ENCODE measurements around the gene AKR1D1. TPM values are rescaled to one million over a fixed set of nuclear protein-coding genes. Genes with fewer than 3 reads are reported as not detected.

The AKR1D1 gene
- total and polyA plus RNA-seq, 10 of the 15 experiments (the other 5 are each of a cell fraction or from before 2014, with no cell fraction given) = 0.09 to 0.34 TPM; not detected in 8

- no peak for FAIRE-seq
- Histone ChIP-seq H3K79me2 (ENCODE audit: control insufficient read depth, insufficient read depth, low read length) (no peaks in the 10 kb centered on the region), H3K4me2 (ENCODE audit: control insufficient read depth, insufficient read depth) (no peak overlapping the region), H3K9ac (ENCODE audit: control insufficient read depth, insufficient read depth, low read length) (no peak overlapping the region), H3K36me3 (ENCODE audit: control insufficient read depth in 2 of 2, insufficient read depth in 2 of 2, low read length in 1 of 2) (no peaks in the 10 kb centered on the region), H4K20me1 (ENCODE audit: control insufficient read depth, insufficient read depth) (no peaks in the 10 kb centered on the region), H3K27ac (ENCODE audit: control insufficient read depth, insufficient read depth) (no peak overlapping the region), H3K9me3 (replicated peaks; ENCODE audit: control insufficient read depth, insufficient read depth, low read length) (peaks cover 2% of the 10 kb centered on the region), H3K4me3 (no peak overlapping the region), H2AFZ (ENCODE audit: control insufficient read depth, low read depth, low read length) (no peak overlapping the region), H3K27me3 (replicated peaks in 1 of 2; ENCODE audit: control insufficient read depth in 2 of 2, insufficient read depth in 2 of 2, low read length in 1 of 2) (no peaks in the 10 kb centered on the region), H3K4me1 (ENCODE audit: control insufficient read depth, insufficient read depth, low read length) (peaks cover 23% of the 10 kb centered on the region)
- RAD21 ChIA-PET (ENCODE audit: unreplicated experiment) = interaction anchor here (1.0 kb wide), 1 partner anchor 10 kb away, joined by 6 read pairs; no protein-coding TSS in a partner anchor
- intact Hi-C loops (cut with micrococcal nuclease; ENCODE audit: unreplicated experiment) = no loop called here
- TF ChIP-seq ZZZ3 (IDR thresholded peaks at IDR 0.05; ENCODE audit: control insufficient read depth, insufficient read length, low read depth) = no peak
- TF ChIP-seq CHD4 (IDR thresholded peaks at IDR 0.05) = no peak
- TF ChIP-seq HSF1 (IDR thresholded peaks at IDR 0.05; ENCODE audit: low read depth, low read length) = no peak
- peak; percentile 37; the same call in 1 of the 3 replicates for TF ChIP-seq POU2F2 (IDR thresholded peaks at IDR 0.05; ENCODE audit: borderline replicate concordance, low read depth, low read length)
- no peak for TF ChIP-seq RAD21 (IDR thresholded peaks at IDR 0.05; ENCODE audit: insufficient read depth, low read depth, low read length)
- no peak for TF ChIP-seq RB1 (IDR thresholded peaks at IDR 0.05; ENCODE audit: borderline replicate concordance)
- no peak for TF ChIP-seq BHLHE40 (IDR thresholded peaks at IDR 0.05; ENCODE audit: borderline replicate concordance in 1 of 2, low read depth in 2 of 2, low read length in 1 of 2)
- TF ChIP-seq E2F8 (IDR thresholded peaks at IDR 0.05; ENCODE audit: low read depth, partially characterized antibody) = no peak
- POLR2A ChIA-PET = interaction anchor here (0.6 to 0.8 kb wide), 3 partner anchors 13 to 152 kb away, joined by 3 read pairs; no protein-coding TSS in a partner anchor
- in situ Hi-C loops (cut with MboI) = no loop called here
- CTCF ChIA-PET = interaction anchor here (0.6 to 2.0 kb wide), 8 partner anchors 9 to 611 kb away, joined by 3 to 5 read pairs (median 4); partner anchors contain the start of gene CREB3L2
- WGBS (ENCODE audit: insufficient coverage, insufficient replicate concordance, low lambda C conversion rate, missing lambda C conversion rate) = 90% methylated on average over 4 of the region's 4 CpGs
- SMC1A ChIA-PET (ENCODE audit: uncharacterized antibody, unreplicated experiment) = interaction anchor here (1.1 to 3.3 kb wide), 8 partner anchors 10 to 706 kb away, joined by 3 to 17 read pairs (median 4); no protein-coding TSS in a partner anchor
- no peak for DNase-seq (ENCODE audit: low read depth, low spot score)
- ATAC-seq = peak; percentile 50; the same call in 1 of the 3 replicates
- BruUV-seq (replicated peaks) = no TSS peak
These were observed 43.0 kb upstream of the AKR1D1 start for GRCh38 chr7:138033241-138033640.

Data from GM12878 (cell line).